CD4-positive, alpha-beta T cell treated with Interferon gamma for 1 hour (primary cell): ENCODE measurements around the gene RETREG1.
"Not testable (repeated sequence)": the region's sequence is repeated elsewhere in the genome, so short reads cannot be mapped to it uniquely, and the experiment has no call there.

Experiments
- DNase-seq: peaks from one replicate; pipeline ENCODE4 v3.0.0-alpha.2; 2020

RETREG1 gene

DNA sequence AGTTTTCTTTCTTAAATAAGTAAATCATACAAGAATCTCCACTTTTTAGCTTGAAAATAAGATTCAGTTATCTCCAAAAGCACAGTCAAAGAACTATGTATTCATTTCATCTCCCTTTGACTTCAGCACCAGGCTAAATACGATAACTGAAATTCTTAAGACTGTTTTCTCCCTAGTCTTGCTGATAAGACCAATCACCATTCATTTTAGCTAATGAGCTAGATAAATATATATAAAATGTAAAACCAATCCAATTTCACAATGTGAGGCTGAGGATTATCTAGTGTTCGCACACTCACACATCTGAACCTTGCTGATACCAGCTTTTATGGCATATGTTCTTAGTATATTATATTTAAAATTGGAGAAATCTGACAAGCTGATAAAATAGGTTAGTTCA is 133.9 kb downstream of the RETREG1 start:
- no peak for DNase-seq

DNA sequence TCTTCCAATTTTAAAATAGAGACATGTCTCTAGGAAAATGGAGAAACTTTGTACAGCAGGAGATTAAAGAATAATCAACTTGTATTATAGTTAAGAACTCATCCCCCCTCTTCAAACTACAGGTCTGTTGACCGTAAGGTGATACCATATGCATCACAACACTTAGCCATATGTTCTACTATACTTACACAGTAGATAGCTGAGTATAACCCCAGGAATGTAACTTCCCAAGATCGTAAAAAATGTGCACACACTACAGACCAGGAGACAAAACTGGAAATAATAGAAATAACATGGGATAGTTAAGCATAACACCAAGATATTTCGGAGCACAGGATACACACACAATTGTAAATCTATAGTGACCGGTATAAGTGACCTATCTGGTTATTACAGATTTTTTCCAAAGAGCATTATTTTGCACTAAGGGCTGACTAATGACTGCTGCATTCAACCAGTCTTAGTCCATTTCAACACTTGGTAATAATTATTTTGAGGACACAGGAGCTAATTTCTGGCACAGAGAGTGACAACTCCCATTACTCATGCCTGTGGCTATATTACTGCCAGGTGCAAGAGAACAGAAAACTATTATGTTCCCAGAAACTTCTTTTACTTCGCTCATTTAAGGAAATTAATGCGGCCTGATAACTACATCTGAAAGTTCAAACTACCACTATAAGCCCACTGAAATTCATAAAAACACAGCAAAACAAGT is 135.8 kb downstream of the RETREG1 start:
- no peak for DNase-seq

DNA sequence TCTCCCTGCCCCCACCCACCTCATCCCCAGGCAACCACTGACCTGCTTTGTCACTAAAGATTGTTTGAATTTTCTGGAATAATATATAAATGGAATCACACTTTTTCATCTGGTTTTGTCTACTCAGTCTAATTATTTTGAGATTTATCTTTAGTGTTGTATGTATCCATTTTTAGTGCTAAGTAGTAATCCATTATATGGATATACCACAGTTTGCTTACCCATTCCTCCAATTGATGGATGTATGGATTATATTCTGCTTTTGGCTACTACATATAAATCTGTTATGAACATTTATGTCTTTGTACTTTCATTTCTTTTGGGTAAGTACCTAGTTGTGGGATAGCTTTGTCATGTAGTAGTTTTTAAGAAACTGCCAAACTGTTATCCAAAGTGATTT is 136.7 kb downstream of the RETREG1 start:
- DNase-seq = no peak

DNA sequence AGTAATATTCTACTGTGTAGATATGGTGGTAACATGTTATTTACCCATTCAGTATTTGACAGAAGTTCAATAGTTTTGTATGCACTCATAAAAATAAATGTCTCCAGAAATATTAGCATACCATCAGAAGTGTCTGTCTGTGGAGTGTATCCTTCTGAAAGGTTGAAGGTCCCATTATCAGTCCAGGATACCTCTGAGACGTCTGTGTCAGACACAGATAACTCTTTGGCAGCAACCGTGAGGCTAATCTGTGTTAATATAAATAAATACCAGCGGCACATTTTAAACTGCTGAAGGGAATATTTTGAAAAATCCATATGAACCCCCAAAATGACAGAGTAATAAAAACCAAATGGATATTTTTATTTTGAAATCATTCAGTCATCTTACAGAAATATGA is 139.3 kb downstream of the RETREG1 start:
- no peak for DNase-seq

DNA sequence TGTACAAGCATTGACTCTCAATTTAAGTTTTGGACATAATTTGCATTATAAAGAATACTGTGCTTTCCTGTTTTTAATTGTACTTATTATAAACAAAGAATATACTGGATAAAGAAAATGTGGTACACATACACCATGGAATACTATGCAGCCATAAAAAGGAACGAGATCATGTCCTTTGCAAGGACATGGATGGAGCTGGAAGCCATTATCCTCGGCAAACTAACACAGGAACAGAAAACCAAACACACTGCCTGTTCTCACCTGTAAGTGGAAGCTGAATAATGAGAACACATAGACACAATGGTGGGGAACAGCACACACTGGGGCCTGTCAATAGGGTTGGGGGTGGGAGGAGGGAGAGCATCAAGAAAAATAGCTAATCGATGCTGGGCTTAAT is 140.4 kb downstream of the RETREG1 start:
- not testable (repeated sequence) for DNase-seq

DNA sequence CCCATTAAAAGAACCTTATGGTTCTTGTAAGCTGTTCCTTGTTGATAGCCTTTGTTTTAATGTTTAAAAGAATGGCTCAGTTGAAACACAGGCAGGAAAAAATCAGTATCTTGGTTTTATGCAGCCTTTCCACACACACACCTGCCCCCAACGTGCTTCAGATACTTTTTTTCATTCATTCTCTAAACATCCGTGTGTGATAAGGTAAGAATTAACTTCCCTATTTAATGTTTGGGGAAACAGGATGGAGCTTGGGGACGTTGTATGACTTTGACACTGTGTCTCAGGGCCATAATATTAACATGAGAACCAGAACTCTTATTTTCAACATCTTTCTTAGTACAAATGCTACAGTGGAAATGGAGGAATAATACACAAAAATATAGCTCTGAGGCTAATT is 145.4 kb downstream of the RETREG1 start:
- no peak for DNase-seq

DNA sequence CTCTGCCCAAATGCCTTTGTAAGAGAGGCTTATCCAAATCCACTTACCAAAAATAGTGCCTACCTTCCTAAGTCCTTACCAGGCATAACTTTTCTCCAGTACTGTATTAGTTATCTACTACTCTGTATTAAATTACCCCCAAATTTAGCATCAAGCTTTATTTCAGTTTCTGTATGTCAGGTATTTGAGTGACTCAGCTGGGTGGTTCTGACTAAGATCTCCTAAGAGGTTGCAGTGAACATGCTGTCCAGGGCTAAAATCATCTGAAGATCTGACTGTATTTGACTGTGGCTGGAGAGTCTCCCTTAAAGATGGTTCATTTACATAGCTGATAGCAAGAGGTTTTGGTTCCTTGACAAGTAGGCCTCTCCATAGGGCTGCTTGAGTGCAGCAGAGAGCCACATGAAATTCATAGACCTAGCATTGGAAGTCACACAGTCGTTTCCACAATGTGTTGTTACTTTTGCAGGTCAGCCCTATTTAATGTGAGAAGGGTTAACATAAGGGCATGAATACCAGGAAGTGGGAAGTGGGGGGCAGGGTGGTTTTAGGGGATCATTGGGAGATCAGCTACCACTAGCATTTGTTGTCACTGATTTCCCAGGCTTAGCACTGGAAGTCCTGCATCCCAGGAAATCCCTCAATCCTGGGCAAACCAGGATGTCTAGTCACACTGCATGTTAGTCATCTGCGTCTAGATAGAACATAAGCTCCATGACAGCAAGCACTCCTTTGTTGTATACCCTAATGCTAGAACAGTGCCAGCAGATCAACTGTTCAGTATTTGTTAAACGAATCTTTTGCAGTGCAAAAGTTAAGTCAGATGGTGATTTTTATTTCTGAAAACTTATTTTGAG is 149.2 kb downstream of the RETREG1 start:
- DNase-seq = no peak

DNA sequence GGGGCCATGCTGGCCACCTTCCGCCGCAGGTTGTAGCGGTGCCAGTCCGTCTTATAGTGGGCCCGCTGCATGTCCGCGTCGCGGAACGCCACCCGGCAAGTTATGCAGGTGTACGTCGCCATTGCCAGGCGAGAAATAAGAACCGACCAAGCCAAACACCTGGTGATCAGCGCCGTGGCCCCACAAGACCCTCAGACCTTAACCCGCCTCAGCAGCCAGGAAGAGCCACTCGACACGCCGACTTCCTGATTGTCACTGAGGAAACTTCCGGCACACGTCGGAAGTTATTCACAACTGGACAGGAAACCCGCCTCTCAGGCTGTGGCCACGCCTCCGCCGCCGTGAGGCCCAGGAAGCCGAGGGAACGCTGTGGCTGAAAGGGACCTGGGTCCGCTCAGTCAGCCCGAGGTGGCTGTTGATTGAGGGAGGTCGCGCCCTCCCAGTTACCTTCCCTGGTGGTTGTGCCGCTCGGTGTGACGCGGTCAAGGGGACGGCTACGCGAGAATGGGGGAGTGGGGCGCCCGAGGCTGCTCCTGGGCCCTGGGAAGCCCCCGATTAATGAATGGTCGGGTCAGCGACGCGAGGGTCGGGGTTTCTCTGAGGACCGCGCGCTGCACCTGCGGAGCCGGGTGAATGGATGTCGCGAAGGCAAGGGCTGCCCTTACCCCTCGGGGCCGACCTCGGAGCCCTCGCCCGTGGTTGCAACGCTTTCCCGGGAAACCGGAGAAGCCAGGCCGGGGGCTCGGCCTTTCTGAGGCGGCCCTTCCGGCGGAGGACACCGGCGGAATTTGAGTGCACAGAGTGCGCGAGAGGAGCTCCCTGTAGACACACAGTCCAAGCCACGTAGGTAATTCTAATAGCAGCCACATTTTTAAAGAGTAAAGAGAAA is 151.0 kb downstream of the RETREG1 start, which contains the start of gene ZNF622:
ZNF622 (minus strand) TSS at position 257 of the 889 bp plus-strand sequence; CDS start at position 122, 135 bp downstream.
- peak; percentile 88 for DNase-seq

DNA sequence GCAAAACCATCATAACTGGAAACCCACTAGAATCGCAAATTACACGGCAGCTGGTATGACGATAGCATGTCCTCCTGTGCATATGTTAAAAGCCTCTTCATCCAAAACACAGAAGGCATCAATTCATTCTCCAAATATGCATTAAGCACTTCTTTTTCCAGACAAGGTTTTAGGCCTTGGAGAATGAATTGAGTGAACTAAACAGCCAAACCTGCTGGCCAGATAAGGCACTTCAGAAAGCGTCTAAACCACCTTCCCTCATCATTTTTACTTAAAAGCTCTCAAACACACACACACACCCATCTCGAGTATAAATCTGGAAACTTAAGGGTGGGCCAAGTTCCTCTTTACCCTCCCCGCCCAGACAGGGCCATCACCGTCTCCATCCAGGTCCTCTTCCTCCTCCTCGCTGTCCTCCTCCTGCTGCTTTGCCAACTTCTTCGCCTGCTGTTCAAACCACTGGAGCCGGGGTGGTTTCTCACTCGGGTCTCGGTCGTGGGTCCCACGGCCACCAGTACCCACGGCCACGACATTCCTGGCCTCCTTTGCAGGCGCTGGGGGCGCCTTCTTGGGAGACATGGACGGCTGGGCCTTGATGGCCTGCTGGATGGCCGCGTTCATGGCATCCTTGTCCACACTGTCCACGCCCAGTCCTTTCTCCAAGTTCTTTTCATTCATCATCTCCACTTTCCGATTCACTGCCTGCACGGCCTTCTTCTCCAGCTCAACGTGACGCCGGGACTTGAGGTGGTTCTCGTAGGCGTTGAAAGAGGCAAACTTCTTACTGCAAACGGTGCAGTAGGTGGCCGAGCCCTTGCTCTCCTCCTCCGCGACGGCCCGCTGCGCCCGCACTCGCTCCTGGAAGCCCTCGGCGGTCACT is 151.9 kb downstream of the RETREG1 start:
- DNase-seq = no peak

DNA sequence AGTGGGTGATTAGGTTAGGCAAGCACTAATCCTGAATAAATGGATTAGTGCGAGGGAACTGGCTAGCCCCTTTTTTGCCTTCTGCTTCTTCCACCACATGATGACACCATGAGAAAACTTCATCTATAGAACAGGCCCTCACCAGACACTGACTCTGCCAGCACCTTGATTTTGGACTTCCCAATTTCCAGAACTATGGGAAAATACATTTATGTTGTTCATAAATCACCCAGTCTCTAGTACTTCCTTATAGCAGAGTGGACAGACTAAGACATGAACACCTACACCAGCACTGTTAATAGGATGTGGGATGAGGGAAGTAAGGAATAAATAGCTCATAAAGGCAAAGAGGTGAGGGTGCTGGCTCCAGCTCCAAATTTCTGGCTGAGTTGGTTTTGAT is 152.6 kb downstream of the RETREG1 start:
- no peak for DNase-seq

DNA sequence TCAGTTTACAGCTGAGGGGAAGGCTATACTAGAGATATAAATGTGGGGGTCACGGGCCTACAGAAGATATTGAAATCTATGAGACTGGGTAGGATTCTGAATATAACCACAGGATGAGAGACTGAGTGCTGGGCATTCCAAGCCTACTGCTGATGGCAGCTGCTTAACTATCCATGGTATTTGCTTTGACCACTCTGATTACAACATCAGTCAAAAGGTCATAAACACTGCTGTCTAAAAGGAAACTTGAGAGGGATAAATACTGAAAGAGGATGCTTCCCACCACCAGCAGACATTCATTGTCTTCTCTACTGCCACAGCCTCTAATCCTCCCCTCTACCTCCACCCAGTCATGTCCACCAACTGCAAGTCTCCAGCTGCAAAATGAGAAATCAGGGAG is 155.0 kb downstream of the RETREG1 start:
- no peak for DNase-seq

DNA sequence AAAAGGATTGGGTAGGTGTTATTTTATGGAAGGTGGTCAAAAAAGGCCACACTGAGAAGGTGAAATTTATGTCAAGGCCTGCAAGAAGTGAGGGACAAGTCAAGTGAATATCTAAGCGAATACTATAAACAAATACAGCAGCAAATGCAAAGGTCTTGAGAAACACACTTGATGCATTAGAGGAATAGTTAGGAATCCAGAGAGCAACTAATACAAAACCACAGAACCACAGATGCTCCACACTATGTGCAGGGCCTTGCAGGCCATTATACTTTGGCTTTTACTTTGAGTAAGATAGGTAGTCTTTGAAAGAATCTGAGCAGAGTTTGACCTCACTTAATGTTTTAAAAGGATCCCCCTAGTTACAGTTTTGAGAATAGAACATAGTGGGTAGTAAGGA is 155.8 kb downstream of the RETREG1 start:
- no peak for DNase-seq

DNA sequence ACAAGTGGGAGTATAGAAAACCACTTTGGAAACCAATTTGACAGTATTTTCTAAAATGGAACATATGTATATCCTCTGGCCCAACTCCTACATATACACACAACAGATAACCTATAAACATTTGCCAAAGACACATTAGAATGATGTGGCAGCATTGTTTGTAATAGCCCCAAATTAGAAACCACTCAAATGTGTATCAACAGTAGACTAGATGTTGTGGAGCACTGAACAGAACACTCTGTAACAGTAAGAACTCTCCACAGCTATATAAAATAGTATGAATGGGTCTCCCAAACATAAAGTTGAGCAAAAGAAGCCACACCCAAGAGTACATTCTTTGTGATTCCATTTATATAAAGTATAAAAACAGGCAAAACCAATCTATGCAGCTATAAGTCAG is 157.3 kb downstream of the RETREG1 start:
- no peak for DNase-seq

DNA sequence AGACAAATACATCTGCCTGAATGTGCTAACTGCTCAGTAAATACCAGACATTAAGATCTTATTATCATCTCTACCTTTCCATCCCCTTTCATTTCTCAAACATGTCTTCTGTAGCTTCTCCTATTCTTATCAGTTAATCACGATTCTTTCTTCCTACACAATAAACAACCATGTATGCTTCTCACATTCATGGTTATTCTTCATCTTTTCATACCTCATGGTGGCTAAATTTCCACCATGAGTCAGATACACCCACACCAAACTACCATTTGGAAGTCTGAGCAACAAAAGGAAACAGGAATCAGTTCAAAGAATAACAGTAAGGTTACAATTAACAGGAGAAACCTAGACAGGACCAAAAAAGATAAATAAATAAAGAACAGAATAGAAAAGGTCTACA is 158.9 kb downstream of the RETREG1 start:
- no peak for DNase-seq

DNA sequence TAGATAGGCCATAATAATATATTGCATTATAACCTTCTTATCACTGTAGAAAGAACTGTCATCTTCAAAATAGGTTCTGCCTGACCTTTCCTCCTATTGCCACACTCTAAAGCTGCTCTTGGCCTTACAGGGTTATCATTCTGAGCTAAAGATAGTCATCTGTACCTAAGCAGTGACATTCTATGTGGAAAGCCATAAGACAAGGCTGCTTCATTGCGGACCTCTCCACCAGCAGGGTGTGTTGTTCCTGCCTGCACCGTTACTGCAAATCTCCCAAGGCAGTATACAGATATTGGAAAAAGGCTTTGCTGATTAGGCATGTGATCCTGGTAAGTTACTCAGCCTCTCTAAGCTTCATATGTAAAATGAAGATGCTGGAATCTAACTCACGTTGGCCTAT is 159.3 kb downstream of the RETREG1 start:
- no peak for DNase-seq

DNA sequence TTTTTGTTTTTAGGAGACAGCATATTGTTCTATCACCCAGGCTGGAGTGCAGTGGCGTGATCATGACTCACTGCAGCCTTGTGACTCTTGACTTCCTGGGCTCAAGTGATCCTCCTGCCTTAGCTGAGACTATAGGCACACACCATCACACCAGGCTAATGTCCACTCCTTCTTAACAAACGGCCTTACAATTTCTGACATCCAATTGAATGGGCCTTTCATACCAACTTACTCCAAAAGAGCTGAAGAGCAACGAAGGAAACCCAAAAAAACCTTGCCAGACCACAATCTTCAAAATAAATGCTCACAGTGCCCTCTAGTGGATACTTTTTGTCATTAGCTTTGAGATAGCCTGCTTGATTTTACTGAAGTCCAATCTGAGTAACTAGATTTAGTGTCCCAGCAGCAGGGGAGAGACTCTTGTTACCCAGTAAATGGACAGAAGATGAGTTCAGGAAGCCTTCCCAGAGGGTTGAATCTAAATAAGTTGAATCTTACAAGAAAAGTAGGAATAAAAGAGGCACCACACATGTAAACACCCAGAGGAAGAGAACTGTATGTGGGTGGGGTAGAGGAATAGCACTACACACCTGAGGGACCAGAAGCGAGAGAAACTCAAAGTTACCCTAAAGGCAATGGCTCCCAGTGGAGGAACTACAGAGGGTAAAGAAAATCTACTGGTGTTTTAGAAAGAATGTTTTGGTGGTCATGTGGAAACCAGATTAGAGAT is 160.5 kb downstream of the RETREG1 start:
- DNase-seq = peak; percentile 24

DNA sequence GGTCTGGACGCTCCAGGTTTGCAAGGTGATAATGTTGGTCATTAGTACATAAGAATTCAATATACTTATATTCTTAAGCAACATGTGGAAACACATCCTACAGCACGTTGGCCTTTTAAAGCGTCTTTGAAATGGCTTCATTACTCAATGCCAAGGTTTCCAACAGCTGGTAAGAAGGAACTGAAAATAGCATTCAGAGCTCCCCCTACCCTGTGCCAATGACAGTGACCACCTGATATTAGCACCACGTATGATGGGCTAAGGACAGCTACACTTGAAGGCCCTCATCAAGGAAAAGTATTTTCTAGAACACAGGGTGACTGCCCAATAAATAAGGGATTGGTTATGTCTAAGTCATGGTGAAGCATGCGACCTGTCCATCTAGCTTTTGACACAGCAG is 161.1 kb downstream of the RETREG1 start:
- no peak for DNase-seq

DNA sequence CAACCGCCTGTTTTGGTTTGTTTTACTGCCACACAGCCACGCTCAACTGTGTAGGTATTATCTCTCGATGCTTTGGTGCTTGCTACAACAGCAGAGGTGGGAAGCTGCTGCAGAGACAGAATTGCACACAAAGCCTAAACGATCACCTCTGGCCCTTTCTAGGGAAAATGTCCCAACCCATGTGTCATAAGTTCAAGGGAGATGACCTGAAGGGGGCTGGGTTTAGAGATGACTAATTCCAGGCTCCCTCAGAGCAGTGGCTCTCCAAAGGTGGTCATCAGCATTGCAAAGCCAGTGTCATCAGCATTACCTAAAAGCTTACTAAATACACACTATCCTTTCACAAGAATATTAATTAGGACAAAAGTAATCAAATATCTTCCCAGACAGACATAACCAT is 162.1 kb downstream of the RETREG1 start:
- DNase-seq = no peak

DNA sequence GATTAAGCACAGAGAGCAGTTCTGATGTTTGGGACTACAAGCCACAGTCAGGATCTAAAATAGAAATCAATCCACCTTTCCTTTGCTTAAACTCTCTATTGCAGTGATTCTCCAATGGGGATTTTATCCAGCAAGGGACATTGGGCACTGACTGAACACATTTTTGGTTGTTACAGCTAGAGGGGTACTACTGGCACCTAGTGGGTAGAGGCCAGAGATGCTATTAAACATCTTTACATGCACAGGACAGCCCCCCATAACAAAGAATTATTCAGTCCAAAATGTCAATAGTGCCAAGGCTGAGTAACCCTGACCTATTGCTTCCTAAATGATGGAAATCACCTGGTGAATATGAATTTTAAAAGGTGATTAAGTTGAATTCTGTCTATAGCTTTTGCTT is 163.2 kb downstream of the RETREG1 start:
- no peak for DNase-seq

DNA sequence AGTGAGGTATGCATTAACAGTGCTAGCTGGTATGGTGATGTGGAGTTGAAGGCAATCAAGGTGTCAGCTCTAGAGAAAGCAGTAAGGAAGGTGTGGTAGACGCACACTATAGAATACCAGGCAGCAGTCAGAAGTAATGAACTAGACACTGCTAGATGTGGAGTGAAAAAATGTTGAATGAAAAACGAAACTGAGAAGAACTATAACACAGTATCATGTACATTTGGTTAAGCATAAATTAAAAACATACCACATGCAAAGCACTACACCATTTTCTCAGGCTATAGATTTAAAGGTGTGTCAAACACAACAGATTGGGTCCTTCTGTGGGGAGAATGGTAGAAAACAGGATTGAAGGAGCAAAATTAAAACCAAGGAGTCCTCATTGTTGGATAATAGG is 166.6 kb downstream of the RETREG1 start:
- no peak for DNase-seq

DNA sequence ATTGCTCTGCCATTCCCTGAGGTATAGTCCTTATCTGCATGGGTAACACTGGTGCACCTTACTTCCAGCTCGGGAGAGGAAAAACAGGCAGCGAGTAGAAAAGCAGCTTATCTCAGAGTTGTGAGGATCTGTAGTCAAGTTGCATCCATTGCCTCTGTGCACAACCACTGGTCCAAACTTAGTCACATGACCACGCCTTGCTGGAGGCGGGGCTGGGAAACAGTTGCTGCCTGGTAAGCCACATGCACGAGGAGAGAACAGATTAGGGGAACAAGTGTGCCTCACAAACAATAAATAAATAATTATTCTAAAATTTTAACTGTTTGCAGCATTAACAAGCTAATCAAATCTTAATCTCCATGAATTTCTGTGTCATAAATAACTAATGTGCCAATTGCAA is 169.8 kb downstream of the RETREG1 start:
- no peak for DNase-seq

DNA sequence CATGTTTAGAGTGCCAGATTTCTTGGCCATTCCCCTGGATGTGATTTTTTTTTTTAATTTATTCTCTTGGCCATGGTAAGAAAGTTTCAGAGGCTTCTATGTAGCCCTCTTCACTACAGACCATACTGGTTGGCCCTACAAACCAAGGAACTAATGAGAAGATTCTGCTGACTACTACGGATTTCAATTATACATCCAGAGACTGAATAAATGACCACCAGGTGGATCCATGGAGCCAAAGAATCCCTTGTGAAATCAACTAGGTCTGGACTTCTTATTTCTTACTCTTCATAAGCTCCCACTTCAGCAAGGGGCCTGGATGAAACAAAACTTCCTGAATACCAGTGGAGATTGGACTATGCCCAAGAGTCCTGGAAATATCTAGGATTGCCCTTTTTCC is 178.8 kb downstream of the RETREG1 start:
- DNase-seq = no peak
